Measurements from ENCODE around the gene TPCN2. TPM values are rescaled to one million over a fixed set of nuclear protein-coding genes. Genes with fewer than 3 reads are reported as not detected.

TPCN2 gene
- total and polyA plus RNA-seq, 2 of the 8 experiments (the other 6 are each of a cell fraction or from before 2014, with no cell fraction given) = 9.7 to 18.6 TPM

DNA sequence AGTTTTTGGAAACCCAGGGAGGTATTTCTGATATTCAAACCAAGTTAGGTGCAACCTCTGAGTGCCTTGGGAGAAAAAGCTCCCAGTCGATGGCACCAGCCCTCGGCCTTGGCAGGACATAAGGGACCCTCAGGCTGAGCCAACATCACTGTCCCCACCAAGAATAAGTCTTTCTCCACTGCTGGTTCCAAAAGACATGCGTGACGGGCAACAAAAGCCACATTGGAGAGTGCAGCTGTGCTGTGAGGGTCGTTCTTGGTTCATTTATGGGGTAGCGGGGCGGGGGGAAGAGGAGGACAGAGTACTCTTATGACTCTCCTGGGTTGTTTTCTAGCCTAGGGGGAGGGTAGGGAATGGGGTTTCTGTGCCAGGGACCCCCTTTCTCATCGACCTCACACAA is 11.2 kb upstream of the TPCN2 start:
- no peaks in the 10 kb centered on the region for H3K79me2 ChIP-seq (ENCODE audit: control insufficient read depth in 1 of 2, insufficient read depth in 2 of 2, low read length in 2 of 2)
- no peak overlapping the region for H3K56ac ChIP-seq (replicated peaks; ENCODE audit: insufficient read length, low read depth, low read length)
- CTCF ChIA-PET (ENCODE audit: partially characterized antibody) = interaction anchor here (1.3 kb wide), 1 partner anchor 10 kb away, joined by 3 read pairs; no protein-coding TSS in a partner anchor
- no peak overlapping the region for H2BK12ac ChIP-seq (ENCODE audit: low read depth, low read length)
- no peak overlapping the region for H3K23ac ChIP-seq (ENCODE audit: insufficient read length)
- H2BK20ac ChIP-seq (ENCODE audit: low read length) = no peak overlapping the region
- no peaks in the 10 kb centered on the region for H3K9me3 ChIP-seq (ENCODE audit: insufficient read depth in 2 of 2, low read depth in 1 of 2, low read length in 1 of 2)
- no peak overlapping the region for H3K18ac ChIP-seq (ENCODE audit: extremely low read depth, low read length)
- H2BK120ac ChIP-seq (replicated peaks; ENCODE audit: low read depth, low read length) = no peak overlapping the region
- H3K4me3 ChIP-seq (ENCODE audit: extremely low read depth in 1 of 4, insufficient read depth in 2 of 4, low read depth in 3 of 4, low read length in 4 of 4) = no peak overlapping the region
- no peak overlapping the region for H4K5ac ChIP-seq (ENCODE audit: insufficient read length, low read depth, low read length)
- no peak overlapping the region for H4K91ac ChIP-seq (replicated peaks; ENCODE audit: insufficient read length, low read length)
- FAIRE-seq (no peak), DNase-seq (ENCODE audit: low read depth in 1 of 2, low spot score in 2 of 2) (no peak)
- H3K23me2 ChIP-seq (ENCODE audit: low read depth, low read length) = no peaks in the 10 kb centered on the region
- POLR2A ChIA-PET (ENCODE audit: partially characterized antibody) = interaction anchor here (0.8 kb wide), 1 partner anchor 12 kb away, joined by 3 read pairs; the partner anchor contains the start of gene TPCN2
- H3K36me3 ChIP-seq (ENCODE audit: control insufficient read depth in 2 of 4, insufficient read depth in 4 of 4, low read length in 3 of 4) = no peaks in the 10 kb centered on the region
- no peaks in the 10 kb centered on the region for H4K20me1 ChIP-seq (replicated peaks in 1 of 2; ENCODE audit: control insufficient read depth in 1 of 2, insufficient read depth in 2 of 2, low read length in 2 of 2)
- no peaks in the 10 kb centered on the region for H3K79me1 ChIP-seq (ENCODE audit: low read depth, low read length)
- H2BK15ac ChIP-seq (ENCODE audit: low read length) = no peak overlapping the region
- no peak overlapping the region for H2BK5ac ChIP-seq (ENCODE audit: low read depth, low read length)
- peaks cover 0 to 12% (median 4%) of the 10 kb centered on the region in 4 experiments; a peak in 5 of 7 replicates for H3K4me1 ChIP-seq (replicated peaks in 1 of 4; ENCODE audit: control insufficient read depth in 3 of 4, insufficient read depth in 4 of 4, low read length in 3 of 4)
- no peak overlapping the region for H3K9ac ChIP-seq (replicated peaks in 1 of 4; ENCODE audit: extremely low read depth in 1 of 4, low read depth in 3 of 4, low read length in 3 of 4)
- no peak overlapping the region for H2AK5ac ChIP-seq (ENCODE audit: low read depth, low read length)
- TF ChIP-seq BACH1 (IDR thresholded peaks at IDR 0.05; ENCODE audit: low read length) = no peak
- TF ChIP-seq TBP (IDR thresholded peaks at IDR 0.05; ENCODE audit: low read depth, low read length) = no peak
- no peak for TF ChIP-seq KDM5A (IDR thresholded peaks at IDR 0.05; ENCODE audit: low read length)
- H3K4ac ChIP-seq (replicated peaks; ENCODE audit: insufficient read length, low read depth, low read length) = no peak overlapping the region
- H4K8ac ChIP-seq (ENCODE audit: extremely low read depth, insufficient read depth, low read length) = no peak overlapping the region
- H3K4me2 ChIP-seq (ENCODE audit: insufficient read depth in 1 of 2, low read depth in 2 of 2, low read length in 2 of 2) = no peak overlapping the region
- H3K27ac ChIP-seq (ENCODE audit: low read depth, low read length) = no peak overlapping the region
- H2AFZ ChIP-seq (ENCODE audit: low read length) = no peak overlapping the region
- no peaks in the 10 kb centered on the region; a peak in 1 of 7 replicates for H3K27me3 ChIP-seq (replicated peaks in 1 of 4; ENCODE audit: control insufficient read depth in 3 of 4, extremely low read depth in 1 of 4, insufficient read depth in 3 of 4, low read length in 3 of 4)
- WGBS, 2 experiments (ENCODE audit: extremely low coverage in 1 of 2, insufficient coverage in 1 of 2, insufficient read length in 1 of 2, insufficient replicate concordance in 2 of 2, low coverage in 1 of 2, low lambda C conversion rate in 2 of 2, missing lambda C conversion rate in 1 of 2) = 94% methylated on average over 8 of the region's 8 CpGs; no CpG with 5 or more reads in 1 of the 2 experiments
- H3K14ac ChIP-seq (ENCODE audit: insufficient read length) = no peak overlapping the region
